Tracheal epithelial cell (primary cell): ENCODE measurements around the gene SGF29. TPM values are rescaled to one million over a fixed set of nuclear protein-coding genes. Genes with fewer than 3 reads are reported as not detected.

Experiments
- total RNA-seq: library from RNA; depleted of rRNA; stranded (reverse); fragments of >200 nt; gene quantifications from 2 replicates; pipeline ENCODE4 v1.2.1, GENCODE V29; 2014

SGF29 gene
- total RNA-seq = 11.3 and 17.7 TPM in 2 replicates

DNA sequence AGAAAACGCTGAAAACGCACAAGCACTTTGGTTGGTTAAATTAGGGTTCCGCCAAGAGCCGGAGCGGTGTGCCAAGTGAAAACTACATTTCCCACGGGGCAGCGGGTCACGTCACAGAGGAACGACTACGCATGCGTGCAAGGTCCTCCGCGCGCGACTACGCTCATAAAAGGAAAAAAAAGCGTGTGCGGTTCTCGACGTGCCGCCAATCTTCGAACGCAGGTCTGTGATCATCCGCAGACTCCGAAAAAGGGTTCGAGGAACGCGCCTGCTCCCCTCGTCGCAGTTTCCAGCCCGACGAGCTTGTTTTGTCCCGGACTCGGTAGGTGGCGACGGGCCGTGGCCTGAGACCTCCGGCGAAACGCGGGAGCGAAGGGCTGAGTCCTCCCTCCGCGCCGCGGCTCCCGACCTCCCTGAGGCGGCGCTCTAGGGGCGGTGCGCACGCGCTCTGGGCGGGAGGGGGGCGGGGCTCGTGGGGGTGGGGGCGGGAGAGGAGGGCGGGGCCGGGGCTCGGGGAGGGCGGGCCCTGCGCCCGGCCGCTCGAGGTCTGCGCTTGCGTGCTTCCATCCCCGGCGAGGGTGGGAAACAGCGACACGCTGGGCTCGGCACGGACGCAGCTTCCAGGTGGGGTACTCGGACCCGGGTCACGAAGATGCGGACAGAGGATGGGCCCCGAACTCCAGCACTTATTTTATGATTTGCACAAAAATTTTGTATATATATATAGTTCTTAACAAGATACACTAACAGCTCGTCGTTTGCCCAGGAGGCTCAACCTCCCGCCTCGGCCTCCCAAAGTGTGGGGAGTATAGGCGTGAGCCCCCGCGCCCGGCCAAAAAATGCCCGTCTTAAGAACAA is at the start of gene SGF29:
Gene SGF29 (plus strand): TSS at position 145 of the 858 bp plus-strand sequence. CDS start 27,150 bp downstream, outside the sequence.

DNA sequence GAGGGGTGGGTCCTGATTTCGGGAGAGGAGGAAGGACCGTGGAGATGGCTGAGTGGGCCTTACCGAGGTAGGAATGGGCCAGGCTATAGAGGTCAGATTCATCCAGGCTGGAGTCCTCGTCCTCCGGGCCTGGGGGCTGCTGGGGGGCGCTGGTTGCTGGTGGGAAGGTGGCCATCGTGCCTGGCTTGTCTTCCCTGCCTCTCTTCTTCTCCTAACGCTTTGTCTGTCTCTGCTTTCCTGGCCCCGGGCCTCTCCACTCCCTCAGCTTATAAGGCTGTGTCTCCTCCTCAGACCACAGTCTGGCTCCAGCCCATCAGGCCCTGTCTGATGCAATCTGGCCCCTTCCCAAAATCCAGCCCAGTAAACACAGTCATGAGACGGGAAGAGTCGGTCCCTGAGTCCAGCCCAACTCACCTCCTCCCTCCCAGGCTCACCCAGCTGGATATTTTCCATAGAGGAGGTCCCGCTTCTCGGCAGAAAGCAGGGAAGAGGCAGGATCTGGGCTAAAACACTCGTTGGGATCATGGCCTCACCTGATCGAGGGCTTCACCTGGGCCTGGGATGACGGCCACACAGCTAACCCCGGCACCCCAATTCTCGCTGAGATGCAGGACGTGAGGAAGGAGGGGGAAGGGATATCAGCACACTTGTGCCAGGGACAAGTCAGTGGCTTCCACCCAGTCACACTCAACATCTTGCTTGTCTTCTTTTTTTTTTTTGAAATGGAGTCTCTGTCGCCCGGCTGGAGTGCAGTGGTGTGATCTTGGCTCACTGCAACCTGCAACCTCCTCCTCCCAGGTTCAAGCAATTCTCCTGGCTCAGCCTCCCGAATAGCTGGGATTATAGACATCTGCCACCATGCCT is 14.8 kb upstream of the SGF29 start, which contains the start of gene NUPR1:
Gene NUPR1 (minus strand): TSS at position 242 of the 864 bp plus-strand sequence. CDS start 67 bp downstream, at position 175.

DNA sequence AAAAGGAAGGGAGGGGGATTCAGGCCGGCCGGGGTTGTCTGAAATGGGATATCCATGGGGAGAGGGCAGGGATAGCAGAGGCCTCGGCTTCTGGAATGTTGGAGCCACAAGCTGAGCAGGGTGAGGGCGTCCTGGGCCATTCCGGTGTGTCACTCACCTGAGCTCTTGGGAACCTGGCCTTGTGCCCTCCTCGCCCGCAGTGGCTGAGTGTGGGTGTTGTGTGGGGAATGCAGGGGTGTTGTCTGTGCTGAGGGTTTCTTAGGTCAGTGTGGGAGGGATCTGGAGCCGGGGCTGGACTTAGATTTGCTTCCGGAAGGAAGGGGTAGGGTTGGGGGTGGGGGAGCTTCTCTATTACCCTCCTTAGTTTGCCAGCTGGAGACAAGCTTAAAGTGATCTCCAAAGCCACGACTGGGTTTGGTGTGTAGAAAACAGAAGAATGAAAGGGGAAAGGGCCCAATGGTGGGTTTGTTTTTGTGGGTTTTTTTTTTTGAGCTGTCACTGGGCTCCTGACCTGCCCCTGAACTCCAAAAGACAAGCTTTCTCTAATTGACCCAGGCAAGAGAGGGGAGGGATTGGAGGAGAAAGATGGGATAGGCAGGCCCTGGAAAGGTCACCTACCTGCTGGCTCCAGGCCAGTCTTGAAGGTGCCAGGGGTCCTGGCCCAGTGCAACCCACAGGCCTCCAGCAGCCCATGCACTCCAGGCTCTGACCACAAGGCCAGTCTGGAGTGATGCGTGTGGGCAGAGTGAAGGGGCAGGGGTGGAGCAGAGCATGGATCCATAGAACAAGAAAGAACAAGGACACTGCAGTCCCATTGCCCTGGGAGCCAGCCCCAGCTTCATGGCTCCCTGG is 43.3 kb downstream of the SGF29 start, which contains the start of gene SULT1A2:
Gene SULT1A2 (minus strand): TSS at position 211 of the 852 bp plus-strand sequence. CDS start 1,120 bp downstream, outside the sequence.

DNA sequence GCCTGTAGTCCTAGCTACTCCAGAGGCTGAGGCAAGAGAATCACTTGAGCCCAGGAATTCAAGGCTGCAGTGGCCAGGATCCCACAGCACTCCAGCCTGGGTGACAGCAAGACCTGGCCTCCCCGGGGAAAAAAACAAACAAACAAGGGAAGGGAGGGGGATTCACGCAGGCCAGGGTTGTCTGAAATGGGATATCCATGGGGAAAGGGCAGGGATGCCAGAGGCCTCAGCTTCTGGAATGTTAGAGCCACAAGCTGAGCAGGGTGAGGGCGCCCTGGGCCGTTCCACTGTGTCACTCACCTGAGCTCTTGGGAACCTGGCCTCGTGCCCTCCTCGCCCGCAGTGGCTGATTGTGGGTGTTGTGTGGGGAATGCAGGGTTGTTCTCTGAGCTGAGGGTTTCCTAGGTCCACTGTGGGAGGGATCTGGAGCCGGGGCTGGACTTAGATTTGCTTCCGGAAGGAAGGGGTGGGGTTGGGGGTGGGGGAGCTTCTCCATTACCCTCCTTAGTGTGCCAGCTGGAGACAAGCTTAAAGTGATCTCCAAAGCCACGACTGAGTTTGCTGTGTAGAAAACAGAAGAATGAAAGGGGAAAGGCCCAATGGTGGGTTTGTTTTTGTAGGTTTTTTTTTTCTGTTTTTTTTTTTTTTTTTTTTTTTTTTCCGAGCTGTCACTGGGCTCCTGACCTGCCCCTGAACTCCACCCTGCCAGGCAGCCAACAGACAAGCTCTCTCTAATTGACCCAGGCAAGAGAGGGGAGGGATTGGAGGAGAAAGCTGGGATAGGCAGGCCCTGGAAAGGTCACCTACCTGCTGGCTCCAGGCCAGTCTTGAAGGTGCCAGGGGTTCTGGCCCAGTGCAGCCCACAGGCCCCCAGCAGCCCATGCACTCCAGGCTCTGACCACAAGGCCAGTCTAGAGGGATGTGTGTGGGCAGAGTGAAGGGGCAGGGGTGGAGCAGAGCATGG is 56.2 kb downstream of the SGF29 start, which contains the start of gene SULT1A1:
Gene SULT1A1 (minus strand): TSS at position 414 of the 964 bp plus-strand sequence. CDS start 1,189 bp downstream, outside the sequence.

DNA sequence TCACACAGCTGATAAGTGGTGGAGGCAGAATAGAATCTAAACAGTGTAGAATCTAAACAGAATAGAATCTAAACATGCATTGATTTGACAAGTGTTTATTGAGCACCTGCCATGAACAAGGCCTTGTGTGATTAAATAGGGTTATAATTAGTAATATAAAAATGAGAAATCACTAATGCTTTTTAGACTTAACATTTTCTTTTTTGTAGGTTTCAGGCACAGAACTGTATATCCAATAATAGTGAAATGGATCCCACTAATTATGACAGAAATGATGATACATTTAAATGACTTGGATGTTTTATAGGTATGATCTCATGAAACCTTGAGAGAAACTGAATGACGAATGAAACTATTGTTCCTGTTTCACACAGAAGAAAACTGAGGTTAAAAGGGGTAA is 84.0 kb downstream of the SGF29 start, which contains the start of gene NPIPB8:
Gene NPIPB8 (plus strand): TSS at position 301 of the 400 bp plus-strand sequence. CDS start 296 bp downstream, outside the sequence.

Other genes starting within 250 kb of the SGF29 start
- gene NPIPB6, start 190.4 kb upstream of the SGF29 start, total RNA-seq = 1.9 TPM in 1 of 2 replicates, not detected in the other
- gene EIF3CL, start 150.1 kb upstream of the SGF29 start, total RNA-seq = 157 and 280 TPM in 2 replicates
- gene NPIPB7, start 81.6 kb upstream of the SGF29 start, total RNA-seq = not detected in 2 replicates
- 13.7 and 15.1 TPM in 2 replicates for gene CLN3, start 61.8 kb upstream of the SGF29 start, total RNA-seq
- under 0.01 TPM in 1 of 2 replicates, not detected in the other for gene APOBR, start 59.3 kb upstream of the SGF29 start, total RNA-seq
- not detected in 2 replicates for gene IL27, start 47.1 kb upstream of the SGF29 start, total RNA-seq
- 19.0 and 44.1 TPM in 2 replicates for gene NUPR1, start 14.9 kb upstream of the SGF29 start, total RNA-seq
- 0.24 TPM in 1 of 2 replicates, not detected in the other for gene SULT1A2, start 43.1 kb downstream of the SGF29 start, total RNA-seq
- 6.0 and 14.7 TPM in 2 replicates for gene SULT1A1, start 56.1 kb downstream of the SGF29 start, total RNA-seq
- gene NPIPB8, start 84.1 kb downstream of the SGF29 start, total RNA-seq = 0.43 TPM in 1 of 2 replicates, not detected in the other
- 121 and 396 TPM in 2 replicates for gene EIF3C, start 157.5 kb downstream of the SGF29 start, total RNA-seq
- gene NPIPB9, start 197.9 kb downstream of the SGF29 start, total RNA-seq = 1.2 TPM in 1 of 2 replicates, not detected in the other